ENCODE data around the gene PRKCD.

Gene PRKCD

GRCh38 chr3:53160660-53161449, at the start of gene PRKCD:
Gene PRKCD (plus strand): TSS chr3:53161209. CDS start chr3:53178423, 17,214 bp downstream.
- peak; percentile 43 to 52 for DNase-seq

GRCh38 chr3:53111822-53112221, 49.2 kb upstream of the PRKCD start:
- no peak for DNase-seq

GRCh38 chr3:53113293-53114010, 47.6 kb upstream of the PRKCD start:
- no peak for DNase-seq

GRCh38 chr3:53114011-53114400, 47.0 kb upstream of the PRKCD start:
- peak; percentile 57 to 62 for DNase-seq

GRCh38 chr3:53114412-53115074, 46.5 kb upstream of the PRKCD start:
- no peak for DNase-seq

GRCh38 chr3:53116956-53117355, 44.1 kb upstream of the PRKCD start:
- no peak for DNase-seq

- no peak for DNase-seq
Measured at GRCh38 chr3:53120336-53120735, 40.7 kb upstream of the PRKCD start.

GRCh38 chr3:53122255-53122932, 38.6 kb upstream of the PRKCD start:
- DNase-seq, result no peak

GRCh38 chr3:53122933-53123305, 38.1 kb upstream of the PRKCD start:
- DNase-seq, result no peak

- no peak for DNase-seq
Measured at GRCh38 chr3:53123510-53123909, 37.5 kb upstream of the PRKCD start.

GRCh38 chr3:53123953-53124352, 37.1 kb upstream of the PRKCD start:
- DNase-seq, result no peak

GRCh38 chr3:53126601-53127000, 34.4 kb upstream of the PRKCD start:
- no peak for DNase-seq

- no peak for DNase-seq
Measured at GRCh38 chr3:53129344-53129743, 31.7 kb upstream of the PRKCD start.

GRCh38 chr3:53130179-53131061, 30.6 kb upstream of the PRKCD start, which contains the start of gene RFT1:
Gene RFT1 (minus strand): TSS chr3:53130435. CDS start chr3:53130400, 35 bp downstream.
- DNase-seq, result peak; percentile 79 to 87

GRCh38 chr3:53131096-53131495, 29.9 kb upstream of the PRKCD start:
- DNase-seq, result no peak

GRCh38 chr3:53132347-53132746, 28.7 kb upstream of the PRKCD start:
- DNase-seq, result no peak

- DNase-seq, result peak; percentile 36 to 54
Measured at GRCh38 chr3:53134631-53135232, 26.3 kb upstream of the PRKCD start.

GRCh38 chr3:53137221-53137620, 23.8 kb upstream of the PRKCD start:
- DNase-seq, result peak in 1 of 2 experiments; percentile 4

GRCh38 chr3:53137835-53138446, 23.1 kb upstream of the PRKCD start:
- DNase-seq, result no peak

- no peak for DNase-seq
Measured at GRCh38 chr3:53139906-53140846, 20.8 kb upstream of the PRKCD start.
